ENCODE data around the gene PCGF6.

DNA sequence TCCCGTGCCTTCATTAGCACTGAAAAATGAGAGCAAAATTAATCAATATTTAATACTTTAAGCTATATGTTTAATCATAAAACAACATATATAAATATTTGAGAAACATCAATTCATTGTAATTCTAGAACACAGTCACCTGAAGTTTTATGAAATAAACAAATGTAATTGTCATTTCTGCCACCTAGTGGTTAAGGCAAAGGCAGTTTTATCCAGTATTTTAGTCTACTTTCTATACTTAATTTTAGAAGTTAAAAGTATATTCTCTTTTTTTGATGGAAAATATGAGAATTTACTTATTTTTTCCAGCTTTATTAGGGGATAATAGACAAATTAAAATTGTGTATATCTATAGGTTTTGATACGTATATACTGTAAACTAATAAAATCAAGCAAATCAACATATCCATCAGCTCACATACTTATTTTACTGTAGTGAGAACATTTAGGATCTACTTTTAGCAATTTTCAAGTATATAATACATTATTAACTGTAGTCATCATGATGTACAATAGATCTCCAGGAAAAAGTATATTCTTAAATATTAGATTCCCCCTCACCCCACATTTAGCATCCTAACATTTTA, 16.9 kb downstream of the PCGF6 start:
- TF ChIP-seq, protein P1, sequence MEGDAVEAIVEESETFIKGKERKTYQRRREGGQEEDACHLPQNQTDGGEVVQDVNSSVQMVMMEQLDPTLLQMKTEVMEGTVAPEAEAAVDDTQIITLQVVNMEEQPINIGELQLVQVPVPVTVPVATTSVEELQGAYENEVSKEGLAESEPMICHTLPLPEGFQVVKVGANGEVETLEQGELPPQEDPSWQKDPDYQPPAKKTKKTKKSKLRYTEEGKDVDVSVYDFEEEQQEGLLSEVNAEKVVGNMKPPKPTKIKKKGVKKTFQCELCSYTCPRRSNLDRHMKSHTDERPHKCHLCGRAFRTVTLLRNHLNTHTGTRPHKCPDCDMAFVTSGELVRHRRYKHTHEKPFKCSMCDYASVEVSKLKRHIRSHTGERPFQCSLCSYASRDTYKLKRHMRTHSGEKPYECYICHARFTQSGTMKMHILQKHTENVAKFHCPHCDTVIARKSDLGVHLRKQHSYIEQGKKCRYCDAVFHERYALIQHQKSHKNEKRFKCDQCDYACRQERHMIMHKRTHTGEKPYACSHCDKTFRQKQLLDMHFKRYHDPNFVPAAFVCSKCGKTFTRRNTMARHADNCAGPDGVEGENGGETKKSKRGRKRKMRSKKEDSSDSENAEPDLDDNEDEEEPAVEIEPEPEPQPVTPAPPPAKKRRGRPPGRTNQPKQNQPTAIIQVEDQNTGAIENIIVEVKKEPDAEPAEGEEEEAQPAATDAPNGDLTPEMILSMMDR (IDR thresholded peaks at IDR 0.05; ENCODE audit: low read depth, low read length): peak; percentile 33
- no peak for TF ChIP-seq POLR2A (IDR thresholded peaks at IDR 0.05; ENCODE audit: extremely low read depth, insufficient read length)
